Smooth muscle cell (in vitro differentiated cells): ENCODE data around the gene VSIG1. TPM values are rescaled to one million over a fixed set of nuclear protein-coding genes. Genes with fewer than 3 reads are reported as not detected.

Experiments used
- DNase-seq: peaks from one replicate; lab custom pipeline; 2025; ENCODE audit not compliant: unreplicated experiment; lab: John Stamatoyannopoulos, UW
- H2AFZ ChIP-seq: fragments of 200-600 bp; sonication (generic); 2 replicates; pipeline ENCODE4 v1.6.0; 2016; ENCODE audit warnings: antibody characterized with exemption, low read depth, mild to moderate bottlenecking
- H3F3A ChIP-seq: fragments of 200-600 bp; sonication (generic); 2 replicates; pipeline ENCODE4 v1.6.0; 2017; ENCODE audit warnings: antibody characterized with exemption, low read depth
- H3K27ac ChIP-seq: fragments of 200-600 bp; sonication (generic); 2 replicates; pipeline ENCODE4 v1.5.1; 2016; ENCODE audit warnings: low read depth, mild to moderate bottlenecking
- H3K27me3 ChIP-seq: fragments of 200-600 bp; sonication (generic); 2 replicates; pipeline ENCODE4 v1.6.1; 2016; ENCODE audit warnings: low read depth, mild to moderate bottlenecking
- H3K36me3 ChIP-seq: fragments of 200-600 bp; sonication (generic); 2 replicates; pipeline ENCODE4 v1.5.1; 2016; ENCODE audit warnings: low read depth
- H3K4me1 ChIP-seq: fragments of 200-600 bp; sonication (generic); 2 replicates; pipeline ENCODE4 v1.5.1; 2016; ENCODE audit warnings: low read depth
- H3K4me2 ChIP-seq: fragments of 200-600 bp; sonication (generic); 2 replicates; pipeline ENCODE4 v1.6.0; 2016; ENCODE audit warnings: mild to moderate bottlenecking
- H3K4me3 ChIP-seq: fragments of 200-600 bp; sonication (generic); 2 replicates; pipeline ENCODE4 v1.5.1; 2016; ENCODE audit warnings: mild to moderate bottlenecking
- H3K79me2 ChIP-seq: fragments of 200-600 bp; sonication (generic); 2 replicates; pipeline ENCODE4 v1.6.0; 2016; ENCODE audit warnings: low read depth, mild to moderate bottlenecking
- H3K9ac ChIP-seq: fragments of 200-600 bp; sonication (generic); 2 replicates; pipeline ENCODE4 v1.6.0; 2016; ENCODE audit warnings: low read depth
- H3K9me3 ChIP-seq: fragments of 200-600 bp; sonication (generic); replicated peaks from 2 replicates; pipeline ENCODE4 v1.5.1; 2016; ENCODE audit warnings: low read depth
- H4K20me1 ChIP-seq: fragments of 200-600 bp; sonication (generic); 2 replicates; pipeline ENCODE4 v1.6.0; 2016; ENCODE audit warnings: low read depth
- CTCF ChIP-seq: fragments of 200-600 bp; sonication (generic); IDR thresholded peaks from 2 replicates; pipeline ENCODE4 v1.5.1; 2017; ENCODE audit warnings: borderline replicate concordance, mild to moderate bottlenecking, antibody characterized with exemption; ENCODE audit not compliant: insufficient read depth, poor library complexity, severe bottlenecking
- WGBS: methylation state at CpG from one replicate; pipeline ENCODE4 v1.1.7; 2016; ENCODE audit warnings: low lambda C conversion rate; 5-methylcytosine and 5-hydroxymethylcytosine counted together
- polyA plus RNA-seq: library from polyadenylated mRNA; unstranded; fragments of >200 nt; fragmentation: Nextera tagmentation; extraction: Ambion mirVana; gene quantifications from 2 replicates; pipeline ENCODE4 v1.2.1, GENCODE V29; 2016
- total RNA-seq: library from RNA; depleted of rRNA; stranded (reverse); fragments of >200 nt; gene quantifications from 2 replicates; pipeline ENCODE4 v1.2.3, GENCODE V29; 2014

Gene VSIG1
- total and polyA plus RNA-seq, 2 experiments from 2014 or later = 0.36 TPM; not detected in 1

GRCh38 chrX:108081110-108081509 is 36.2 kb downstream of the VSIG1 start:
- Histone ChIP-seq H3K79me2 (no peaks in the 10 kb centered on the region), H4K20me1 (no peaks in the 10 kb centered on the region), H3K9me3 (no peaks in the 10 kb centered on the region), H3K4me2 (no peak overlapping the region), H3K27ac (no peak overlapping the region), H3K4me1 (no peaks in the 10 kb centered on the region), H3K27me3 (no peaks in the 10 kb centered on the region), H3K4me3 (no peak overlapping the region), H3K36me3 (no peaks in the 10 kb centered on the region), H3K9ac (no peak overlapping the region), H2AFZ (no peak overlapping the region), H3F3A (no peaks in the 10 kb centered on the region)
- no peak for TF ChIP-seq CTCF
- WGBS = 82% methylated on average over 2 of the region's 2 CpGs
- no peak for DNase-seq

GRCh38 chrX:108087792-108088191 is 42.9 kb downstream of the VSIG1 start:
- no peaks in the 10 kb centered on the region for H3F3A ChIP-seq
- peaks cover 19% of the 10 kb centered on the region for H3K79me2 ChIP-seq
- no peaks in the 10 kb centered on the region for H3K9me3 ChIP-seq
- no peak overlapping the region for H3K4me3 ChIP-seq
- H4K20me1 ChIP-seq = no peaks in the 10 kb centered on the region
- DNase-seq = no peak
- H2AFZ ChIP-seq = no peak overlapping the region
- TF ChIP-seq CTCF = no peak
- peaks cover 6% of the 10 kb centered on the region for H3K4me1 ChIP-seq
- H3K36me3 ChIP-seq = no peaks in the 10 kb centered on the region
- H3K4me2 ChIP-seq = no peak overlapping the region
- WGBS = 79% methylated on average over 6 of the region's 6 CpGs
- no peak overlapping the region for H3K27ac ChIP-seq
- H3K9ac ChIP-seq = no peak overlapping the region
- no peaks in the 10 kb centered on the region for H3K27me3 ChIP-seq

GRCh38 chrX:108088511-108088910 is 43.6 kb downstream of the VSIG1 start:
- Histone ChIP-seq H4K20me1 (no peaks in the 10 kb centered on the region), H3K4me3 (no peak overlapping the region), H3K27me3 (no peaks in the 10 kb centered on the region), H3K9ac (no peak overlapping the region), H2AFZ (no peak overlapping the region), H3K27ac (no peak overlapping the region), H3K4me1 (peaks cover 6% of the 10 kb centered on the region), H3K79me2 (peaks cover 19% of the 10 kb centered on the region), H3K4me2 (no peak overlapping the region), H3K36me3 (no peaks in the 10 kb centered on the region), H3F3A (no peaks in the 10 kb centered on the region), H3K9me3 (no peaks in the 10 kb centered on the region)
- 51% methylated on average over 1 of the region's 1 CpG for WGBS
- TF ChIP-seq CTCF = no peak
- DNase-seq = no peak

- Histone ChIP-seq H3K9me3 (no peaks in the 10 kb centered on the region), H3K4me3 (peak overlapping the region; percentile 72), H3K4me1 (peaks cover 6% of the 10 kb centered on the region), H3K4me2 (peak overlapping the region; percentile 87), H3K9ac (peak overlapping the region; percentile 95), H3K79me2 (peaks cover 19% of the 10 kb centered on the region), H3K36me3 (no peaks in the 10 kb centered on the region), H4K20me1 (no peaks in the 10 kb centered on the region), H3K27me3 (no peaks in the 10 kb centered on the region), H2AFZ (peak overlapping the region; percentile 78), H3F3A (no peaks in the 10 kb centered on the region), H3K27ac (peak overlapping the region; percentile 97)
- DNase-seq = no peak
- WGBS = 41% methylated on average over 20 of the region's 20 CpGs
- TF ChIP-seq CTCF = no peak
These were observed 45.8 kb downstream of the VSIG1 start for GRCh38 chrX:108090491-108091263.
